NCI-H524 (cell line): ENCODE measurements around the gene CENPT.
"Not testable (repeated sequence)": the region's sequence is repeated elsewhere in the genome, so short reads cannot be mapped to it uniquely, and the experiment has no call there.

ENCODE experiments used
- DNase-seq, 2 experiments: peaks; one replicate each; lab custom pipeline; 2025; lab: John Stamatoyannopoulos, UW

The CENPT gene

DNA sequence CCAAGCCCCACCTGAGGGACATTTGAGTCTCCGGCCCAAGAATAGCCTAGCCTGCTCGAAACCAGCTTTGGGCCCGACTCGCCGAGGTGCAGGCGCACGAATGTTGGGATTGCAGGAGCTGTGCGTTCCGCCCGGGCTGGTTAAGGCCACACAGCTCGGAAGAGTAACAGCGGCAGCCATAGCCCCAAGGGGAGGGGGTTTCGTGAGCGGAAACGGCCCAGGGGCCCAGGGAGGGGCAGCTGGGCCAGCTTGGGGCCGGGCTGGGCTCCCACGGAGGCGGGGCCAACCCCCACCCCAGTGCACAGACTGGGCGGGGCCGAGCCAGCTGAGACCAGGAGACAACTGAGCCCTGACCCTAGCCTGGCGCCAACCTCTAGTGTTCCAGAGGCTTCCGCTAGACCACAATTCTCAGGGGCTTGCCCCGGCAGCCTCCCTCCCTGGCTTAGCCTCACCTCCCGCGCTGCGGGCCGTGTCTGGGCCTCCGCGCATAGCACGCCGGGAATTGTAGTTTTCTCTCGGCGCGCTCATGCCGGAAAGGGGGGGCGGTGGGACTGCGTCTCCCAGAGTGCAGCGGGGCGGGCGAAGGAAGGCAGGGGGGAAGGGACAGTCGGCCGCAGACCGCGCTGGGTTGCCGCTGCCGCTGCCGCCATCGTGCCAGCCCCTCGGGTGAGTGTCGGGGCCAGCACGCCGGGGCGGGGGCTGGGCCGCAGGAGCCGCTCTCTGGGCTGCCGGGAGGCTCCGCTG is 1.0 kb downstream of the CENPT start, which contains the start of gene NUTF2:
Gene NUTF2, plus strand, starts transcription at position 614 of the 744 bp plus-strand sequence. CDS start 18,198 bp downstream, outside the sequence.
- peak; percentile 97 to 98 for DNase-seq

DNA sequence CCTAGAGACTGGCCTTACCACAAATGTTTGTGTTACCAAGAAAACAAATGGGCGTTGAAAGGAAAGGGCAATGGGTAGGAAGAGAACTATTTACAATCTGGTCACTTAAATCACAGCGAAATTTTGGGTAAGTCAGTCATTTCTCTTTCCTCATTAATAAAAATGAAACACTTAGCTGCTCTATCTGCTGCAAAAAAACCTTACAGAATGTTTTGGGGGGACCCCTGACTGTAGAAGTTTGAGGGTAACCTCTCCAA is 1.5 kb downstream of the CENPT start:
- no peak for DNase-seq

DNA sequence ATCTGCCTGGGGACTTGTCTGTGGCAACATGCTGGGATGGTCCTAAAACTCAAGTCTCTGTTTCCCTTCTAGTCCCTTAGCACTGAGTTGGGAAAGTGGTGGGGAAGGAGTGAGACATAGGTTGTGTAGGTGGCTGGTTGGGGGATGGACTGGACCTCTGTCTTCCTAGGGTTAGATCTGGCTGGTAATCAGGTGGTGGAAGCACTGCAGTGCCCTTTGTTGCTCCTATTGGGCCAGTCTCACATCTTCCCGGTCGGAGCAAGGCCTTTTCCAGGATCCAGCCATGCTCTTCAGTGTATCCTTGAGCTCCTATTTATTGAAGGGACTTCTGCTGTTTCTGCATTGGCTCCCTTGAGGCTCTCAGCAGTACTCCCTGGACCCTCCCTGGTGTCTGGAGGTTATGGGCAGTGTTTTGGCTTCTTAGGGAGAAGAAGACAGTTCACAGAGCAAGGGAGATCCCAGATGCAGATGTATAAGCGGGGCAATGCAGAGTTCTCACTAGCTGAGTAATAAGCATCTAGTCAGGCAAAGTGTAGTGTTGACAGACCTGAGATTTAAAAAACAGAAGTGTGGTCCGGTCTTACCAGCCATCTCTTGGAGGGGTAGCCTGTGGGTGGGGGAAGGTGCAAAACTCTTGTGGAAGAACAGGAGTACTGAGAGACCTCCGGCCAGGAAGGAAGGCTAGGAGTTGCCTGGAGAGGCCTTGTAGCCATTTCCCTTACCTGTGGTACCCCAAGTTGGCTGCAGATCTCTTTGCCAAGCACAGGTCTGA is 2.0 kb downstream of the CENPT start:
- no peak for DNase-seq

DNA sequence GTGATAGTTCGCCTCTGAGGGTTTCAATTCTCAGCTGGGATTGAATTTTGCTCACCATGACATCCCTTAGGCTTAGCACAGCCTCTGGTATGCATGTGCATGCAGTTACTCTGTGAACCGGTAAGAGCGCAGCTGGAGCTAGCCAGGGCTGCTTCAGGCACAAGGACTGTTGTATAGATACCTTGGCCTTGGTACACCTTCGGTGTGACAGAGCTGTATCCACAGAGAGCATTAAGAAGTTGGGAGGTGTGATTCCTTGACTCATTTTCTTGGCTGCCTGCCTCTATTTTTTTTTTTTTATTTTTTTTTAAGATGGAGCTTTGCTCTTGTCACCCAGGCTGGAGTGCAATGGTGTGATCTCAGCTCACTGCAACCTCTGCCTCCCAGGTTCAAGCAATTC is 3.0 kb downstream of the CENPT start:
- peak in 1 of 2 experiments; percentile 21 for DNase-seq

DNA sequence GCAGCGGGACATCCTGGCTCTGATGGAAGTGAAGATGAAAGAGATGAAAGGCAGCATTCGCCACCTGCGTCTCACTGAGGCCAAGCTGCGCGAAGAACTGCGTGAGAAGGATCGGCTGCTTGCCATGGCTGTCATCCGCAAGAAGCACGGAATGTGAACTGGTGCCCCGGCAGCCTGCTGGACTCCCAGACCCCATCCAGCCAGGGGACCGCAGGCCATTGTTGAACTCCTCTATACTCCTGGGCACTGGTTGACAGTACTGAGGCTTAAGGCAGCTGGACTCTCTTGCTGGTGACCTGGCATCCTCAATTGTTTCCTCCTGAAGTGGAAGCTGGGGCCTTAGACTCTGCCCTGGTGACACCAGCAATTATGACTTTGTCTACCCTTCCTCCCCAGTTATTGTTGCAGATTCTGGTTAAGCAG is 4.1 kb downstream of the CENPT start:
- DNase-seq, result no peak

DNA sequence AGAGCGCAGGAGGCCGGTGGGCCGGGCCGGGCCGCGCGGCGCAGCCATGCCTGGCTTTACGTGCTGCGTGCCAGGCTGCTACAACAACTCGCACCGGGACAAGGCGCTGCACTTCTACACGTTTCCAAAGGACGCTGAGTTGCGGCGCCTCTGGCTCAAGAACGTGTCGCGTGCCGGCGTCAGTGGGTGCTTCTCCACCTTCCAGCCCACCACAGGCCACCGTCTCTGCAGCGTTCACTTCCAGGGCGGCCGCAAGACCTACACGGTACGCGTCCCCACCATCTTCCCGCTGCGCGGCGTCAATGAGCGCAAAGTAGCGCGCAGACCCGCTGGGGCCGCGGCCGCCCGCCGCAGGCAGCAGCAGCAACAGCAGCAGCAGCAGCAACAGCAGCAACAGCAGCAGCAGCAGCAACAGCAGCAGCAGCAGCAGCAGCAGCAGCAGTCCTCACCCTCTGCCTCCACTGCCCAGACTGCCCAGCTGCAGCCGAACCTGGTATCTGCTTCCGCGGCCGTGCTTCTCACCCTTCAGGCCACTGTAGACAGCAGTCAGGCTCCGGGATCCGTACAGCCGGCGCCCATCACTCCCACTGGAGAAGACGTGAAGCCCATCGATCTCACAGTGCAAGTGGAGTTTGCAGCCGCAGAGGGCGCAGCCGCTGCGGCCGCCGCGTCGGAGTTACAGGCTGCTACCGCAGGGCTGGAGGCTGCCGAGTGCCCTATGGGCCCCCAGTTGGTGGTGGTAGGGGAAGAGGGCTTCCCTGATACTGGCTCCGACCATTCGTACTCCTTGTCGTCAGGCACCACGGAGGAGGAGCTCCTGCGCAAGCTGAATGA is 4.8 kb downstream of the CENPT start:
- DNase-seq, result peak; percentile 32 to 74

DNA sequence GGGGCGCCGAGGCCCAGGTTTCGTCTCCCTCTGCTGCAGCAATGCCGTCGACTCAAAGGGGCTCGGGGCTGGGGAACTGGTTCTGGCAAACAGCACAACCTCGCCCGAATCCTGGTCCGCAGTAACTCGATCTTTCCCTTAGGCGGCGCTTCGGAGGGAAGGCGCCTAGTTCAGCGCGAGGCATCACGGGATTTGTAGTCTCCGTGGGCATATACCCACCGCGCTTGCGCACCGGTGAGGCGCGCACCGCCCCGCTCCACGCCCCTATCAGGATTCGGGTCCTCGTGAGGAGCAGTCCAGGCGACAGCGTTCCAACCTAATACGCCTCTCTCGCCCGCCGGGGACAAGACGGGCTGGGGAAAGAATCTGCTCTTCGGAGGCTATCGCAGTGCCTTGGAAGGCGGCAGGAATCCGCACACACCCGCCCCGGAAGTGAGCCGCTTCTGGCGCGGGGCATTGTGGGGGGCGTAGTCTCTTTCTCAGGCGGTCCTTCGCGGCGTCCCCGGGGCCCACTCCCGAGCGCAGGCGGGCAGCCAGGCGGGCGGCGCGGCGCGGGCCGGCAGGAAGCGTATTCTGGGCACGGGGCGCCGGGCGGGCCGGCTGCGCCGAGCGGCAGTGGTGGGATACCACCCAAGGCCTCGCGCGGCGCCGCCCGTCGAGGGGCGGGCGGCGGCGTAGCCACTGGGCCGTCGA is 5.5 kb downstream of the CENPT start, which contains the start of gene THAP11:
Gene THAP11, plus strand, starts transcription at position 505 of the 693 bp plus-strand sequence. CDS start 235 bp downstream, outside the sequence.
- DNase-seq, result peak; percentile 96

DNA sequence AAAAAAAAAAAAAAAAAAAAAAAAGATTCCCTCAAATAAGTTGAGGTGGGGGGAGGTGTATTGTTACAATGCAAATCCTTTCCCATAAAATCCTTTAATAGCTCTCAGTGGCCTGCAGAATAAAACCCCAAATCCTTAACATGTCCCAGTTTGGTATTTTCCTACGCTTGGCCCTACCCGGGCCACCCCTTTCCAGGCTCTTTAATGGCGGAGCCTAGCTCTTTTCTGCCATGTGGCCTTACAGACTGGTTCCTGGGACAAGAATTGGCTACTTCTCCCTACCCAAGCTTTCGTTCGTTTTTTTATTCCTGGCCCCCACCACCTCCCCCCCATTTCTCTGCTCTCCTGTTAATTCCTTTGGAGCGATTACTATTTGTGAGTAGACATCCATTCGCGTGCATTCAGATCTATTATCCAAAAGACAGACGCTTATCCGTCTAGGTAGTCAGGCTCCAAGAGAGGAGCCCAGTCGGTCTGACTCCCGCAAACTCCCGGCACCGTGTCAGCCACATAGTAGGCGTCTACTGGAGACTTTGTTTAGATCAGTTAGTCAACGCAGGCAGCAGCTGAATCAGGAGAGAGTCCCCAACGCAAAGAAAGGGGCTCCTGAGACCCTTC is 6.2 kb downstream of the CENPT start:
- DNase-seq, result no peak

DNA sequence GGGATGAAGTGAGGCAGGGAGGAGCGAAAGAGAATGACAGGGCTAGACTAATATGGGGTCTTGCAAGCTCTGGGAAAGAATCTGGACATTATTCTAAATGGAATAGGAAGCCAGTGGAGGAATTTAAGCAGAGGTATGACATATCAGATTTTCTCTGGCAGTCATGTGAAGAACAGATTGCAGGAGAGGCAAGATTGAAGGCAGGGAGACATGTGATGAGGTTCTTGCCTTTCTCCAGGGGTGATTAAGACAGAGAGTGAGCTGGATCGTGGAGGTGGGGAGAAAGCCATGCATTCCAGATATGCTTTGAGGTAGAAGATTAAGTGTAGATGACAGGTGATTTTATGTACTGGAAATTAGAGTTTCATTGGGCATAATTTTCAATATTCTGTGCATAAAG is 9.7 kb downstream of the CENPT start:
- DNase-seq, result no peak

DNA sequence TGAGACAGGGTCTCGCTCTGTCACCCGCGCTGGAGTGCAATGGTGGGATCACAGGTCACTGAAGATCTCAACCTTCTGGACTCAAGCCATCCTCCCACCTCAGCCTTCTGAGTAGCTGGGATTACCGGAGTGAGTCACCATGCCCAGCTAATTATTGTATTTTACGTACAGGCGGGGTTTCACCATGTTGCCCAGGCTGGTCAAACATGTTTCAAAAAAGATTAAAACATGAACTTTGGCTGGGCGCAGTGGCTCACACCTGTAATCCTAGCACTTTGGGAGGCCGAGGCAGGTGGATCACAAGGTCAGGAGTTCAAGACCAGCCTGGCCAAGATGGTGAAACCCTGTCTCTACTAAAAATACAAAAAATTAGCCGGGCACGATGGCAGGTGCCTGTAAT is 10.3 kb downstream of the CENPT start:
- DNase-seq, result not testable (repeated sequence)

DNA sequence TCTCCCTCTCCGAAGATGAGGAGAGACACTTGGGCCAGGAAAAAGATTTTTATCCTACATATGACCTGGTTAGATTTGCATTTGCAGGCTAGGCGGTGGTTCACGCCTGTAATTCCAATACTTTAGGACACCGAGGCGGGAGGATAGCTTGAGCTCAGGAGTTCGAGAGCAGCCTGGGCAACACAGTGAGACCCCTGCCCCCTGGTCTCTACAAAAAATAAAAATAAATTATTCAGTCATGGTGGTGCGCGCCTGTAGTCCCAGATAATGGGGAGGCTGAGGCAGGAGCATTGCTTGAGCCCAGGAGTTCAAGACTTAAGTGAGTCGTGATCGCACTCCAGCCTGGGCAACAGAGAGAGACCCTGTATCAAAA is 13.3 kb downstream of the CENPT start:
- no peak for DNase-seq

DNA sequence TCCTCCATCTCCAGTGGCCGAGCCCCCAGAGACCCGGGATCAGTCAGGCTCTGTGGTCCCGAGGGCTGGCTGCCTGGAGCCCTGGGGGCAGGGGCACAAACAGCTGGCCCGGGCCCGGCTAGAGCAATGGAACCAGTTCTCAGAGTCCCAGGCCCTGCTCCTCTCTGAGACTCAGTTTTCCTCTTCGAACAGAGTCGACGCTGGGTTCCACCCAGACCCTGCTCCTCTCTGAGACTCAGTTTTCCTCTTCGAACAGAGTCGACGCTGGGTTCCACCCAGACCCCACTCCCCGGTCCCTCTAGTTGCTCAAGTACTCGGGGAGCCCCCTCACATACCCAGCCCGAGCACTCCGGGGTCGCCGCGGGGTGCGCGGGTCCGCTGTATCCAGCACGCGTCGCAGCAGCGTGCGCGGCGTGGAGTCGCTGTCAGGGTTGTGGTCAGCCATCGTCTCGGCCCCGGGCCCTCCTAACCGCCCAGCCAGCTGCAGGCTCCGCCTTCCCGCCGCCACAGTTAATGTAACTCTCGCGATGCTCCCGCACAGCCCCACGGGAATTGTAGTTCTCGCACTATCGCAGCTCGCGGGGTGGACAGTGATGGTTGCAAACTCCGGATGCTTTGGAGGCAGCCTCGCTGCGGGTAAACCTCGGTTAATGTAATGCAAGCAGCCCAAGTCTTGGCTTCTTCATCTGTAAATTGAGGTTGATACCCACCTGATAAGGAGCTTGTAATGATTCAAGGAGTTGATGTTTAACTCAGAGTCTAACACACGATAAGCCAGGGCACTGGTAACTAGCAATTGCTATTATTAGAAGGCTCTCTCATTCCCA is 13.9 kb downstream of the CENPT start:
- DNase-seq, result peak; percentile 89 to 90

DNA sequence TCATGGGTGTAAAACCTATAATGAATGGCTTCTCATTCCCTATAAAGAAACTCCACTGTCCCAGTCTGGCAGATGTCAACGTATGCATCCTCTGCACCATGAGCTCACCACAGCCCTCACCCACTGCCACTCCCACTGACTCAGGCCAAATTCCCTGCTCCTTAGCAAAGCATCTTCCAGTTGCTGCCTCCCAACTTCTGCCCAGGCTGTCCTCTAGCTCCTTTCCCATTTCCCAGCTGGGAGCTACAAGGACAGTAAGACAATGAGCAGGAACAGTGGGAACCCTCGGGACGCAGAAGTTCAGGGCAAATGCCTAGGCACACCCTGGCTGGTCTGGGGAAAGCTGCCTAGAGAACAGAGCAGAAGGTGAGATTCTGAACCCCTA is 14.5 kb downstream of the CENPT start:
- DNase-seq, result no peak

DNA sequence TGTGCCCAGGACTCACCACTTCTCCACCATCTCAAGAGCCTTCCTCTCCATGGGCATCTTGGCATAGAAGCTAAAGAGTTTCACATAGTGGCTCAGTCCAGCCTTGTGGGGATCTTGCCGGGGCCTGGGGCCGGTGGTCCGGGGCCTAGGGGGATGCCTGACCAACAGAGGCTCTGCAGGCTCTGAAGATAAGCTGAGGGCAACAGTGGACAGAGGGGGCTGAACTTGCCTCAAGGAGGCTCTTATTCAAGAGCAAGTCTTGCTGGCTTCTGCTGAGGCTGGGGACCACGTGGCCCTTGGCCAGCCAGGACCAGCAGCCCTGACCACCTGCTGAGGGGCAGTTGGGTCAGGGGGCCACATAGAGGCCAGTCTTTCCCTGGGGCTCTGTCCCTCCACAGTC is 18.8 kb downstream of the CENPT start:
- DNase-seq, result no peak

DNA sequence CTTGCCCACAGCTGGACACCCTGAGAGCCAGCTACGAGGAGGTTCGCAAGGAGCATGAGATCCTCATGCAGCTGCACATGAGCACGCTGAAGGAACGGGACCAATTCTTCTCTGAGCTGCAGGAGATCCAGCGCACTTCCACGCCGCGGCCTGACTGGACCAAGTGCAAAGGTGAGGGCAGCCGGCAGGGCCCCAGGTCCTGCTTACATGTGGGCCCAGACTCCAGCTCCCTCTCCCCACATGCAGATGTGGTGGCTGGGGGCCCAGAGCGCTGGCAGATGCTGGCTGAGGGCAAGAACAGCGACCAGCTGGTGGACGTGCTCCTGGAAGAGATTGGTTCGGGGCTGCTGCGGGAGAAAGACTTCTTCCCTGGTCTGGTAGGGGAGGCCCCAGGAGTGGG is 21.6 kb downstream of the CENPT start:
- DNase-seq, result no peak

DNA sequence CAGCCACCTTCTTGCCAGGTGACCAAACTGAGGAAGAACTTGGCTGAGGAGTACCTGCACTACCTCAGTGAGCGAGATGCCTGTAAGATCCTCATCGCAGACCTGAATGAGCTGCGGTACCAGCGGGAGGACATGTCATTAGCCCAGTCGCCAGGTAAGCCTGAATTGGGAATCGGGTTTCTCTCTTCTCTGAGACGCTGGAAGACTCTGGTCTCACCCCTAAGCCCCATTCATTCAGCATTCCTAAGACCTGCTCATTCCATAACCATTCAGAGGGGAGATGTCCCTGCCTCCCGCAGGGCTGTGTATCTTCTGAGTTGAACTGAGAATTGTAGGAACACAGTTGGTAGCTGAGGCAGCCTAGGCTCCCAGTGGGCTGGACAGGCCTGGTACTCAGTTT is 22.4 kb downstream of the CENPT start:
- no peak for DNase-seq

DNA sequence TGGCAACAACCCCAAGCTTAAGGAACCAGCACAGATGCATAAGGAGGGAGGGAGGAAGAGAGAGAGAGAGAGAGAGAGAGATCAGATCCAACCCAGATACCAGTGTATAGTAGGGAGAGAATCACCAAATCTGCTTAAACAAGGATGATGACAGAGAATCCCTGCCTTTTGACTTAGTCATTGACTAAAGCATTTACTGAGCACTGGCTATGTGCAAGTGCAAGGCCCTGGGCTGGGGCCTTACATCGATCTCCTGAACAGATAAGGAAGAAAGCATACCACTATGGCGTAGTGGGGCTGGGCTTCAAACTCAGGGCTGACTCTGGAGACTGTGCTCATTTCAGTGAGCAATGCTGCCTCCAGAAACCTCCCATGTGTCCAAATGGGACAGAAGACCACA is 25.0 kb downstream of the CENPT start:
- DNase-seq, result no peak

DNA sequence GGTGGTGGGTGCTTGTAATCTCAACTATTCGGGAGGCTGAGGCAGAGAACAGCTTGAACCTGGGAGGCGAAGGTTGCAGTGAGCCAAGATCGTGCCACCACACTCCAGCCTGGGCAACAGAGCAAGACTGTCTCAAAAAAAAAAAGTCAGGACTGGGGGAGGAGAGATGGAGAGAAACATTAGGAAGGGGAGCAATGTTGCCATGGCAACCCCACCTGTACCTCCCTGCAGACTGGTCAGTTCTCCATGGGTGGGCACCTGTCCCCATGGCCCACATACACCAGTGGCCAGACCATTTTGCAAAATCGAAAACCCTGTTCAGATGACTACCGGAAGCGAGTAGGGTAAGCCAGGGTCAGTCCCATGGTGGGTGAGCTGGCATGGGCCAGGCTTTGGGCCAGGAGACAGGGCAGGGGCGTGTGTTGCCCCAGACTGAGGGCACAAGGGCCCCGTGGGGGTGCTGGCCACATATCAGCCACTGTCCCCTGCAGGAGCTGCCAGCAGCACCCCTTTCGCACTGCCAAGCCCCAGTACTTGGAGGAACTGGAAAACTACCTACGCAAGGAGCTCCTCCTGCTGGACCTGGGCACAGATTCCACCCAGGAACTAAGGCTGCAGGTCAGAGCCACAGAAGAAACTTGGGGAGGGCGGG is 26.8 kb downstream of the CENPT start:
- DNase-seq, result no peak

DNA sequence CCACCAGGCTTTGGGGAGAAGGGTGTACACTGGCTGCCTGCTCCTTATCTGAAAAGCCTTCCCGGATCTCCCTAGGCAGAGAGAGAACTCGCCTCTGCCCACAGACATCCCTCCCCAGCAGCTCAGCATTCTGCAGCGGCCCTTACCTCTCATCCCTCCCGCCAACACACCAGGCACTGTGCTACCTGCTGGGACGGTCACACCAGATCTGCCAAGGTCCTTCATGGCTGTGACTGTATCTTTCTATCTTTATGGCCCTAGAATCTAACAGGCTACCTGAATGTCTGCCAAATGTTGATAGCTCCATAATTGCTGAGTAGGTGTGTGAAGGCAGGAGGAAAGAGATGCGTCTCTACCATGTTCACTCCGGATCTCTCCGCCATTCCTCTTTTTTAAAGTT is 32.9 kb downstream of the CENPT start:
- no peak for DNase-seq

DNA sequence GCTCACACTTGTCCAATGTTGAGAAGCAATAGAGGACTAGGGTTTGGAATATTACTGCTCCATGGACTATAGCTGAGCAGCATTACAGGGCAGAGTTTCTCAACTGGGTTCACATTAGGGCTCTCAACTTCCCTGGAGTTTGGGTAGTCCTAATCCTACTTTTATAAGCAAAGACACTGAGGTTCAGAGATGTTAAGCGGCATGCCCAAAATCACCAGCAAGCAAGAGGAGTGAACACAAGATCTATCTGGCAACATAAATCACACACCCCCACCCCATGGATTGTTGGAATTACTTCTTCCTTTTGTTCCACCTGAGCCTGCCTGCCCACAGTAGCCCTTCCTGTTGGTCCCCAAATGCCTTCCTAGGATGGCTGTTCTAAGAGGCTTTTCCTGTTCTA is 35.6 kb downstream of the CENPT start:
- DNase-seq, result no peak
